ENCODE data around the gene HDGFL3.
"Not testable (repeated sequence)": the region's sequence is repeated elsewhere in the genome, so short reads cannot be mapped to it uniquely, and the experiment has no call there.

GRCh38 chr15:83169576-83169975, 38.0 kb downstream of the HDGFL3 start:
- TF ChIP-seq CTCF, EZH2phosphoT487, EZH2 (IDR thresholded peaks at IDR 0.05): not testable (repeated sequence)

All from neural progenitor cell (in vitro differentiated cells).